ENCODE measurements around the gene PLTP. TPM values are rescaled to one million over a fixed set of nuclear protein-coding genes. Genes with fewer than 3 reads are reported as not detected.

PLTP gene
- total and polyA plus RNA-seq, 2 of the 13 experiments (the other 11 are each of a cell fraction or from before 2014, with no cell fraction given): 16.9 to 28.6 TPM

DNA sequence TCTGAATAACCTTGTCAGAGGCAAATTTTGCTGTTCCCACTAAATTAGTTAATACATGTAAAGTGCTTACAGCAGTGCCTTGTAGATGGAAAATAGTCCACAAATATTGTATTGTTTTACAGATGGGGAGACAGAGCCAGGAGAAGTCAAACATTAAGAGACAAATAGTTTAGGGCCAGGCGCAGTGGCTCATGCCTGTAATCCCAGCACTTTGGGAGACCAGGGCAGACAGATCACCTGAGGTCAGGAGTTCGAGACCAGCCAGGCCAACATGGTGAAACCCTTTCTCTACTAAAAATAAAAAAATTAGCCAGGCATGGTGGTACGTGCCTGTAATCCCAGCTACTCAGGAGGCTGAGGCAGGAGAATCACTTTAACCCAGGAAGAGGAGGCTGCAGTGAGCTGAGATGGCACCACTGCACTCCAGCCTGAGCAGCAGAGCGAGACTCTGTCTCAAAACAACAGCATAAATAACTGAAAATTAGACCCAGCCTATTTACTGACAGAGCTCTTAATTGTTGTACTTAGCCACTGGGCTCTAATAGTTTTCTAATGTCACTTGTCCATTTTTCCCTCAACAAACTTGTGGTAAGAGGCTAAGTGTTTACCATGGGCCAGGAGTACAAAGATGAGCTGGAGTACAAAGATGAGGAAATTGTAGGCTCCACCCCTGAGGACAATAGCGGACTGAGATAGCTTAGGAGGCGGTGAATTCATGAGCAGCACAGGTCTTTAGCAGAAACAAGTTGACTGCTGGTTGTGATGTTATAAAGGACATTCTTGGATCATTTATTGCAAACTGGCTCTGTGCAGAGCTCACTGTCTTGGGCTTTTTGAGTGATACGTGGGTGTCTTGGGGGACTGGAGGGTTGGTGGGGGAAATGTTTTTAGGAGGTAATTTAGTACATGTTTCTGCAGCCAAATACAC, 48.1 kb downstream of the PLTP start (continued):
- peak; percentile 30 for TF ChIP-seq ZNF781 (CRISPR knock-in tag; IDR thresholded peaks at IDR 0.05; ENCODE audit: borderline replicate concordance, not compliant biosample characterization)
- peak; percentile 38; the same call in 1 of the 2 replicates for TF ChIP-seq THAP11 (CRISPR knock-in tag; IDR thresholded peaks at IDR 0.05)
- TF ChIP-seq THRA (CRISPR knock-in tag; IDR thresholded peaks at IDR 0.05; ENCODE audit: borderline replicate concordance): peak; percentile 43
- no peak; the same call in 1 of the 2 replicates for TF ChIP-seq TRIM24 (CRISPR knock-in tag; IDR thresholded peaks at IDR 0.05)
- peak; percentile 80 for TF ChIP-seq ZNF124 (CRISPR knock-in tag; IDR thresholded peaks at IDR 0.05)
- 0 out of 2 replicates have a peak, but pooled peaks have one; percentile 20 for TF ChIP-seq ARNT2 (CRISPR knock-in tag; IDR thresholded peaks at IDR 0.05; ENCODE audit: low read depth)
- TF ChIP-seq, protein P1, sequence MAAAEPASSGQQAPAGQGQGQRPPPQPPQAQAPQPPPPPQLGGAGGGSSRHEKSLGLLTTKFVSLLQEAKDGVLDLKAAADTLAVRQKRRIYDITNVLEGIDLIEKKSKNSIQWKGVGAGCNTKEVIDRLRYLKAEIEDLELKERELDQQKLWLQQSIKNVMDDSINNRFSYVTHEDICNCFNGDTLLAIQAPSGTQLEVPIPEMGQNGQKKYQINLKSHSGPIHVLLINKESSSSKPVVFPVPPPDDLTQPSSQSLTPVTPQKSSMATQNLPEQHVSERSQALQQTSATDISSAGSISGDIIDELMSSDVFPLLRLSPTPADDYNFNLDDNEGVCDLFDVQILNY (CRISPR knock-in tag; conservative IDR thresholded peaks at IDR 0.05): no peak
- no peak for TF ChIP-seq KDM2A (CRISPR knock-in tag; IDR thresholded peaks at IDR 0.05; ENCODE audit: borderline replicate concordance, low read depth)
- no peak for TF ChIP-seq FOXA1 (IDR thresholded peaks at IDR 0.05)
- TF ChIP-seq FOXA1 (CRISPR knock-in tag; IDR thresholded peaks at IDR 0.05): peak; percentile 87
- TF ChIP-seq PHF21A (CRISPR knock-in tag; IDR thresholded peaks at IDR 0.05): peak; percentile 62; the same call in 1 of the 2 replicates
- peak; percentile 82 for TF ChIP-seq TEAD3 (CRISPR knock-in tag; optimal IDR thresholded peaks at IDR 0.05; ENCODE audit: borderline replicate concordance)
- no peak for TF ChIP-seq NKX3-1 (CRISPR knock-in tag; IDR thresholded peaks at IDR 0.05)
- no peak; the same call in 1 of the 2 replicates for TF ChIP-seq KMT2B (CRISPR knock-in tag; IDR thresholded peaks at IDR 0.05)
- TF ChIP-seq, protein P2, sequence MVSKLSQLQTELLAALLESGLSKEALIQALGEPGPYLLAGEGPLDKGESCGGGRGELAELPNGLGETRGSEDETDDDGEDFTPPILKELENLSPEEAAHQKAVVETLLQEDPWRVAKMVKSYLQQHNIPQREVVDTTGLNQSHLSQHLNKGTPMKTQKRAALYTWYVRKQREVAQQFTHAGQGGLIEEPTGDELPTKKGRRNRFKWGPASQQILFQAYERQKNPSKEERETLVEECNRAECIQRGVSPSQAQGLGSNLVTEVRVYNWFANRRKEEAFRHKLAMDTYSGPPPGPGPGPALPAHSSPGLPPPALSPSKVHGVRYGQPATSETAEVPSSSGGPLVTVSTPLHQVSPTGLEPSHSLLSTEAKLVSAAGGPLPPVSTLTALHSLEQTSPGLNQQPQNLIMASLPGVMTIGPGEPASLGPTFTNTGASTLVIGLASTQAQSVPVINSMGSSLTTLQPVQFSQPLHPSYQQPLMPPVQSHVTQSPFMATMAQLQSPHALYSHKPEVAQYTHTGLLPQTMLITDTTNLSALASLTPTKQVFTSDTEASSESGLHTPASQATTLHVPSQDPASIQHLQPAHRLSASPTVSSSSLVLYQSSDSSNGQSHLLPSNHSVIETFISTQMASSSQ (IDR thresholded peaks at IDR 0.05; ENCODE audit: low read depth): no peak; the same call in 1 of the 2 replicates
- TF ChIP-seq, protein P2 (CRISPR knock-in tag; IDR thresholded peaks at IDR 0.05; ENCODE audit: borderline replicate concordance): 0 out of 2 replicates have a peak, but pooled peaks have one; percentile 12
- peak; percentile 92 for TF ChIP-seq ELF3 (CRISPR knock-in tag; IDR thresholded peaks at IDR 0.05)
- TF ChIP-seq PPARG (CRISPR knock-in tag; conservative IDR thresholded peaks at IDR 0.05): peak; percentile 54; the same call in 1 of the 2 replicates
- peak; percentile 56; the same call in 1 of the 2 replicates for TF ChIP-seq HOXA3 (CRISPR knock-in tag; IDR thresholded peaks at IDR 0.05)
- TF ChIP-seq SOX5 (CRISPR knock-in tag; IDR thresholded peaks at IDR 0.05; ENCODE audit: borderline replicate concordance): peak; percentile 99
- TF ChIP-seq CENPBD1 (CRISPR knock-in tag; IDR thresholded peaks at IDR 0.05; ENCODE audit: borderline replicate concordance, low read depth): no peak
- peak; percentile 80 for TF ChIP-seq TBX2 (CRISPR knock-in tag; IDR thresholded peaks at IDR 0.05; ENCODE audit: borderline replicate concordance)
- TF ChIP-seq KDM5B (CRISPR knock-in tag; IDR thresholded peaks at IDR 0.05; ENCODE audit: borderline replicate concordance): no peak
- peak; percentile 77; the same call in 1 of the 2 replicates for TF ChIP-seq ZMAT3 (CRISPR knock-in tag; conservative IDR thresholded peaks at IDR 0.05)

Measured in HepG2 (cell line).